H1 (cell line): ENCODE measurements around the gene NEK9. TPM values are rescaled to one million over a fixed set of nuclear protein-coding genes. Genes with fewer than 3 reads are reported as not detected.

Source experiments
- CTCF ChIA-PET: fragments of 300-600 bp; sonication (Branson Sonifier 250); formaldehyde crosslinking; loops from one replicate; lab custom pipeline; 2021; ENCODE audit not compliant: partially characterized antibody; lab: Charles Lee
- POLR2A ChIA-PET: fragments of 300-600 bp; sonication (Branson Sonifier 250); formaldehyde crosslinking; loops from one replicate; lab custom pipeline; 2021; ENCODE audit warnings: inconsistent platforms; ENCODE audit not compliant: partially characterized antibody; lab: Charles Lee
- DNase-seq, 2 experiments: peaks; one replicate each; pipeline versions ENCODE4 v3.0.0 to v3.0.0-alpha.2; 2010 to 2022; ENCODE audit warnings: low spot score in 2 of 2, low read depth in 1 of 2, mixed read lengths in 1 of 2
- FAIRE-seq: peaks from 2 replicates; lab custom pipeline; 2011; peaks lifted over from hg19 to GRCh38; lab: Jason Lieb, UNC
- H2AFZ ChIP-seq: 2 replicates; pipeline ENCODE4 v1.8.1; 2012; ENCODE audit warnings: low read length, inconsistent platforms
- H2AK5ac ChIP-seq: 2 replicates; pipeline ENCODE4 v1.6.1; 2013; ENCODE audit warnings: low read depth, low read length
- H2BK120ac ChIP-seq: replicated peaks from 2 replicates; pipeline ENCODE3; 2013; ENCODE audit warnings: low read depth, low read length, inconsistent platforms
- H2BK12ac ChIP-seq: 2 replicates; pipeline ENCODE4 v1.6.1; 2013; ENCODE audit warnings: low read depth, low read length
- H2BK15ac ChIP-seq: 2 replicates; pipeline ENCODE4 v1.6.1; 2013; ENCODE audit warnings: low read length
- H2BK20ac ChIP-seq: 2 replicates; pipeline ENCODE4 v1.6.1; 2013; ENCODE audit warnings: low read length
- H2BK5ac ChIP-seq: 2 replicates; pipeline ENCODE4 v1.6.1; 2013; ENCODE audit warnings: low read depth, low read length
- H3K14ac ChIP-seq: 2 replicates; pipeline ENCODE4 v1.6.1; 2013; ENCODE audit warnings: inconsistent platforms; ENCODE audit not compliant: insufficient read length
- H3K18ac ChIP-seq: 2 replicates; pipeline ENCODE4 v1.6.1; 2013; ENCODE audit warnings: low read length; ENCODE audit errors: extremely low read depth
- H3K23ac ChIP-seq: 2 replicates; pipeline ENCODE4 v1.6.1; 2013; ENCODE audit warnings: inconsistent platforms; ENCODE audit not compliant: insufficient read length
- H3K23me2 ChIP-seq: 2 replicates; pipeline ENCODE4 v1.6.1; 2013; ENCODE audit warnings: low read depth, low read length
- H3K27ac ChIP-seq: 2 replicates; pipeline ENCODE4 v1.6.1; 2011; ENCODE audit warnings: low read depth, low read length, inconsistent platforms
- H3K27me3 ChIP-seq, 4 experiments: replicated peaks in 1 of 4; 1 replicate in 1 of 4; 2 replicates in 3 of 4; pipeline versions ENCODE4 v1.6.1 to v1.8.1; 2011 to 2013; ENCODE audit warnings: low read length in 3 of 4, mild to moderate bottlenecking in 3 of 4, inconsistent platforms in 2 of 4, mixed read lengths in 2 of 4, moderate library complexity in 1 of 4; ENCODE audit not compliant: control insufficient read depth in 3 of 4, insufficient read depth in 3 of 4; ENCODE audit errors: extremely low read depth in 1 of 4
- H3K36me3 ChIP-seq, 4 experiments: 2 replicates each; pipeline versions ENCODE4 v1.6.1 to v1.8.1; 2011 to 2013; ENCODE audit warnings: mild to moderate bottlenecking in 4 of 4, low read length in 3 of 4, moderate library complexity in 2 of 4, control low read depth in 1 of 4, inconsistent platforms in 1 of 4; ENCODE audit not compliant: insufficient read depth in 4 of 4, control insufficient read depth in 2 of 4
- H3K4ac ChIP-seq: replicated peaks from 2 replicates; pipeline ENCODE3; 2013; ENCODE audit warnings: low read length, low read depth, mixed read lengths, inconsistent platforms; ENCODE audit not compliant: insufficient read length
- H3K4me1 ChIP-seq, 4 experiments: replicated peaks in 1 of 4; 1 replicate in 1 of 4; 2 replicates in 3 of 4; pipeline versions ENCODE4 v1.6.1 to v1.8.1; 2011 to 2013; ENCODE audit warnings: low read length in 3 of 4, inconsistent platforms in 2 of 4, mixed read lengths in 1 of 4; ENCODE audit not compliant: insufficient read depth in 4 of 4, control insufficient read depth in 3 of 4
- H3K4me2 ChIP-seq, 2 experiments: 2 replicates each; pipeline versions ENCODE4 v1.6.1 to v1.8.1; 2011 to 2013; ENCODE audit warnings: low read depth in 2 of 2, low read length in 2 of 2, control low read depth in 1 of 2, inconsistent platforms in 1 of 2, mild to moderate bottlenecking in 1 of 2; ENCODE audit not compliant: insufficient read depth in 1 of 2
- H3K4me3 ChIP-seq, 4 experiments: fragments of 200-600, 300-600 bp in 1 of 4; sonication (generic), shearing (Covaris generic), sonication (Bioruptor Twin) in 1 of 4; 2 replicates each; pipeline versions ENCODE4 v1.5.1 to v1.8.1; 2011 to 2016; ENCODE audit warnings: low read length in 4 of 4, low read depth in 3 of 4, control low read depth in 2 of 4, inconsistent platforms in 2 of 4, mild to moderate bottlenecking in 2 of 4, mixed read lengths in 1 of 4, moderate library complexity in 1 of 4; ENCODE audit not compliant: insufficient read depth in 2 of 4; ENCODE audit errors: extremely low read depth in 1 of 4
- H3K56ac ChIP-seq: replicated peaks from 2 replicates; pipeline ENCODE3; 2013; ENCODE audit warnings: low read depth, mild to moderate bottlenecking, mixed read lengths, low read length, inconsistent platforms; ENCODE audit not compliant: insufficient read length
- H3K79me1 ChIP-seq: 2 replicates; pipeline ENCODE4 v1.6.1; 2013; ENCODE audit warnings: low read depth, low read length, control low read depth
- H3K79me2 ChIP-seq, 2 experiments: 2 replicates each; pipeline versions ENCODE4 v1.6.1 to v1.8.1; 2012 to 2013; ENCODE audit warnings: low read length in 2 of 2, mild to moderate bottlenecking in 2 of 2, inconsistent platforms in 1 of 2; ENCODE audit not compliant: insufficient read depth in 2 of 2, control insufficient read depth in 1 of 2
- H3K9ac ChIP-seq, 4 experiments: replicated peaks in 1 of 4; 1 replicate in 1 of 4; 2 replicates in 3 of 4; pipeline versions ENCODE4 v1.6.1 to v1.8.1; 2011 to 2013; ENCODE audit warnings: low read depth in 3 of 4, low read length in 3 of 4, control low read depth in 2 of 4, mild to moderate bottlenecking in 2 of 4, moderate library complexity in 2 of 4, inconsistent platforms in 1 of 4; ENCODE audit errors: extremely low read depth in 1 of 4
- H3K9me3 ChIP-seq, 2 experiments: 2 replicates each; pipeline versions ENCODE4 v1.6.1 to v1.8.1; 2012 to 2013; ENCODE audit warnings: mild to moderate bottlenecking in 2 of 2, moderate library complexity in 2 of 2, control low read depth in 1 of 2, inconsistent platforms in 1 of 2, low read depth in 1 of 2, low read length in 1 of 2, mixed read lengths in 1 of 2; ENCODE audit not compliant: insufficient read depth in 2 of 2
- H4K20me1 ChIP-seq, 2 experiments: replicated peaks in 1 of 2; 2 replicates each; pipeline versions ENCODE3 to v1.8.1; 2011 to 2013; ENCODE audit warnings: inconsistent platforms in 2 of 2, low read length in 2 of 2, mild to moderate bottlenecking in 1 of 2; ENCODE audit not compliant: insufficient read depth in 2 of 2, control insufficient read depth in 1 of 2
- H4K5ac ChIP-seq: 2 replicates; pipeline ENCODE4 v1.6.1; 2013; ENCODE audit warnings: low read length, low read depth, mixed read lengths, inconsistent platforms; ENCODE audit not compliant: insufficient read length
- H4K8ac ChIP-seq: 2 replicates; pipeline ENCODE4 v1.8.0; 2013; ENCODE audit warnings: mild to moderate bottlenecking, moderate library complexity, low read length, inconsistent platforms; ENCODE audit not compliant: insufficient read depth; ENCODE audit errors: extremely low read depth
- H4K91ac ChIP-seq: replicated peaks from 2 replicates; pipeline ENCODE3; 2013; ENCODE audit warnings: low read length, mixed read lengths, inconsistent platforms; ENCODE audit not compliant: insufficient read length
- CEBPB ChIP-seq: IDR thresholded peaks from 2 replicates; pipeline ENCODE4 v1.6.1; 2012; ENCODE audit warnings: low read depth, low read length
- CHD2 ChIP-seq: IDR thresholded peaks from 2 replicates; pipeline ENCODE4 v1.6.1; 2012; ENCODE audit warnings: low read length, improper control_type of control experiment
- EGR1 ChIP-seq: IDR thresholded peaks from 2 replicates; pipeline ENCODE4 v1.6.1; 2011; ENCODE audit warnings: low read depth, low read length, borderline replicate concordance
- EP300 ChIP-seq, 2 experiments: IDR thresholded peaks; 1 replicate in 1 of 2; 2 replicates in 1 of 2; pipeline ENCODE4 v1.6.1; 2011 to 2012; ENCODE audit warnings: low read depth in 2 of 2, low read length in 2 of 2, mild to moderate bottlenecking in 2 of 2, borderline replicate concordance in 1 of 2, inconsistent platforms in 1 of 2, moderate library complexity in 1 of 2
- KDM5A ChIP-seq: fragments of 200-600 bp; IDR thresholded peaks from 2 replicates; pipeline ENCODE4 v1.7.1; 2012; ENCODE audit warnings: mild to moderate bottlenecking, low read length, inconsistent platforms, mixed read lengths
- MAFK ChIP-seq: IDR thresholded peaks from 2 replicates; pipeline ENCODE4 v1.6.1; 2012; ENCODE audit warnings: low read depth, mild to moderate bottlenecking, improper control_type of control experiment, low read length
- RBBP5 ChIP-seq: IDR thresholded peaks from 2 replicates; pipeline ENCODE4 v1.7.1; 2012; ENCODE audit warnings: low read depth, mild to moderate bottlenecking, inconsistent platforms, low read length, moderate library complexity, borderline replicate concordance
- RNF2 ChIP-seq: fragments of 200-900, 300-1000 bp; sonication (generic); IDR thresholded peaks from 2 replicates; pipeline ENCODE4 v1.7.1; 2016; ENCODE audit warnings: borderline replicate concordance, low read depth, mild to moderate bottlenecking, antibody characterized with exemption, low read length; ENCODE audit not compliant: poor library complexity, severe bottlenecking; ENCODE audit errors: missing control alignments
- TEAD4 ChIP-seq: IDR thresholded peaks from 2 replicates; pipeline ENCODE4 v1.6.1; 2012; ENCODE audit warnings: low read depth, low read length, inconsistent platforms, mixed read lengths
- YY1 ChIP-seq: IDR thresholded peaks from 2 replicates; pipeline ENCODE4 v1.6.1; 2011; ENCODE audit warnings: low read depth, mild to moderate bottlenecking, low read length
- WGBS, 2 experiments: shearing (Covaris generic) in 1 of 2; methylation state at CpG; one replicate each; pipeline versions ENCODE4 v1.1.6 to v1.1.7; 2013 to 2015; ENCODE audit warnings: low lambda C conversion rate in 2 of 2, mixed read lengths in 2 of 2, inconsistent platforms in 1 of 2, low coverage in 1 of 2, missing lambda C conversion rate in 1 of 2; ENCODE audit not compliant: insufficient replicate concordance in 2 of 2, insufficient coverage in 1 of 2, insufficient read length in 1 of 2; ENCODE audit errors: extremely low coverage in 1 of 2, missing lambda C conversion rate in 1 of 2; 5-methylcytosine and 5-hydroxymethylcytosine counted together
- polyA plus RNA-seq, 7 experiments: library from polyadenylated mRNA; depleted of rRNA in 3 of 7; stranded (reverse) in 5 of 7; unstranded in 2 of 7; fragments of >200 nt in 5 of 7; fragments of 200-250 nt in 2 of 7; gene quantifications; 1 replicate in 5 of 7; 2 replicates in 1 of 7; 4 replicates in 1 of 7; pipeline versions ENCODE4 v1.2.1 to v1.2.3, GENCODE V29; 2011 to 2013; ENCODE audit warnings: missing spikeins in 2 of 7, mixed read lengths in 2 of 7
- total RNA-seq: library from RNA; stranded (reverse); fragmentation: NEBNext Ultra II Directional; extraction: Animal tissue kit (Norgen Biotek cat#: 25700); gene quantifications from 2 replicates; pipeline ENCODE4 v1.2.1, GENCODE V29; 2021

Gene NEK9
- total and polyA plus RNA-seq, 2 of the 8 experiments (the other 6 are each of a cell fraction or from before 2014, with no cell fraction given) = 16.0 to 43.6 TPM

DNA sequence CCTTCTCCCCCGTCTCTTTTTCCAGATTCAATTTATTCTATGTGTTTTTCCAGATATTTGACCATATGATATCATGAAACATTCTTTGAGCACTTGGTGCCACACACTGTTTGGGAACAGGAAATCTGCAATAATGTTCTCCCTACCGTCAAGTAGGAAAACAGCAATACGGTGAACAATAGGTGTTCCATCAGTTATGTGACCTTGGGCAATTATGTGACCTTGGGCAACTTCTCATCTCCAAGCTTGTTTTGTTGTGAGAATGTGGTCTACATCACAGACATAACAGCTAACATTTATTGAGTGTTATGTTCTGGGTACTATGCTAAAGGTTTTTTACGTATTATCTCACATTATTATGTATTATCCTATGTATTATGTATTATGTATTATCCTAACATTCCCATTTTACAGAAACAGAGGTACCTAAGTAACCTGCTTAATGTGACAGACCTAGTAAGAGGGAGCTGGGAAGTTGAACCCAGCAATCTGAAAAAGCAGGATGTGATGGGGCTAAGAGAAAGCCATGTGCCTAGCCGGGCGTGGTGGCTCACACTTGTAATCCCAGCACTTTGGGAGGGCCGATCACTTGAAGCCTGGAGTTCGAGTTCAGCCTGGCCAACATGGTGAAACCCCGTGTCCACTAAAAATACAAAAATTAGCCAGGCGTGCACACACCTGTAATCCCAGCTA lies 1.2 kb upstream of the NEK9 start:
- DNase-seq (no peak), FAIRE-seq (no peak)
- Histone ChIP-seq H3K79me1 (peaks cover 2% of the 10 kb centered on the region; the same call in 1 of the 2 replicates), H3K23me2 (peaks cover 10% of the 10 kb centered on the region), H3K4ac (no peak overlapping the region), H3K27me3 (no peaks in the 10 kb centered on the region), H2BK15ac (no peak overlapping the region), H3K56ac (no peak overlapping the region), H2BK5ac (no peak overlapping the region), H3K27ac (no peak overlapping the region), H3K4me3 (peak overlapping the region in 2 of 4 experiments; percentile 86 to 89; a peak in 3 of 8 replicates), H3K4me1 (peaks cover 0 to 4% (median 1%) of the 10 kb centered on the region in 4 experiments; a peak in 5 of 7 replicates), H2BK120ac (no peak overlapping the region), H3K36me3 (no peaks in the 10 kb centered on the region), H3K79me2 (peaks cover 0 to 15% of the 10 kb centered on the region in 2 experiments; a peak in 2 of 4 replicates), H3K4me2 (peak overlapping the region; percentile 83 to 88; a peak in 2 of 4 replicates), H3K23ac (no peak overlapping the region), H4K5ac (no peak overlapping the region), H2BK20ac (no peak overlapping the region), H3K9me3 (no peaks in the 10 kb centered on the region), H2AK5ac (no peak overlapping the region), H3K9ac (no peak overlapping the region), H2AFZ (no peak overlapping the region), H2BK12ac (no peak overlapping the region), H3K14ac (no peak overlapping the region), H4K20me1 (no peaks in the 10 kb centered on the region), H4K91ac (no peak overlapping the region), H3K18ac (no peak overlapping the region), H4K8ac (no peak overlapping the region)
- WGBS, 2 experiments = 86 to 100% methylated on average over 1 to 10 of the region's 10 CpGs
- ChIA-PET POLR2A (interaction anchor here (0.9 to 1.4 kb wide), 4 partner anchors 106 to 171 kb away, joined by 3 read pairs; partner anchors contain the start of gene FOS), CTCF (interaction anchor here (0.6 to 5.1 kb wide), 8 partner anchors 10 to 459 kb away, joined by 3 to 56 read pairs (median 4); no protein-coding TSS in a partner anchor)
- no peak for TF ChIP-seq MAFK
- TF ChIP-seq RBBP5 = no peak
- no peak for TF ChIP-seq EP300 (IDR thresholded peaks at IDR 0.05; ENCODE audit: borderline replicate concordance in 1 of 2, low read depth in 2 of 2, low read length in 2 of 2)
- no peak for TF ChIP-seq CEBPB
- TF ChIP-seq EGR1 = no peak
- no peak for TF ChIP-seq YY1
- TF ChIP-seq TEAD4 = no peak
- no peak for TF ChIP-seq KDM5A
- no peak for TF ChIP-seq CHD2
- TF ChIP-seq RNF2 = no peak
